22Rv1 (cell line): ENCODE results near the gene CNTFR.

ENCODE experiments used
- ZFX ChIP-seq: fragments of 450-650 bp; IDR thresholded peaks from 2 replicates; pipeline ENCODE4 v1.6.1; 2017; ENCODE audit warnings: antibody characterized with exemption, borderline replicate concordance
- TF ChIP-seq, protein P1 (sequence below): fragments of 450-650 bp; IDR thresholded peaks from 2 replicates; pipeline ENCODE4 v1.5.1; 2017; ENCODE audit warnings: mild to moderate bottlenecking

DNA sequence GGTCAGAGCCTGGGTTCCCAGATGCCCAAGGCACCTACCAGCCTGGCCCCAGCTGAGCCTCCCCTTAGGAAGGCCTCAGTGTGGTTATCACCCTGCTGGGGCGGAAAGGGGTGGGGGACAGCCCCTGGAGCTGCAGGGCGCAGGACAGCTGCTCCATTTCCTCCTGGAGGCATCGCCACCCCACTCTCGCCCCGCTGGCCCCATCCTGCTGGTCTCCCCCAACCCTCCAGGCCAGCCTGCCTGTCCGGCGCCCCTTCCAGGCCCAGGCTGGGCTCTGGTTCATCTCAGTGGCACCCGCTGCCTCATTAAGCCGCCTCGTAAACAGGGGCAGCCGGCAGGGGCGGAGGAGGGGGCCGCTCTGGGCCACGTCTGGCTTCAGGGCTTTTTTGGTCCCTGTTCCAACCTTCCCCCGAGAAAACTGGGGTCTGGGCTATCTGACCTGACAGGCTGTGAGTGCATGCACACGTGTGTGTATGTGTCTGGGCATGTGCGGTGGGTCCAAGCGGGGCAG lies 36.0 kb downstream of the CNTFR start:
- TF ChIP-seq ZFX: no peak
- TF ChIP-seq, protein P1, sequence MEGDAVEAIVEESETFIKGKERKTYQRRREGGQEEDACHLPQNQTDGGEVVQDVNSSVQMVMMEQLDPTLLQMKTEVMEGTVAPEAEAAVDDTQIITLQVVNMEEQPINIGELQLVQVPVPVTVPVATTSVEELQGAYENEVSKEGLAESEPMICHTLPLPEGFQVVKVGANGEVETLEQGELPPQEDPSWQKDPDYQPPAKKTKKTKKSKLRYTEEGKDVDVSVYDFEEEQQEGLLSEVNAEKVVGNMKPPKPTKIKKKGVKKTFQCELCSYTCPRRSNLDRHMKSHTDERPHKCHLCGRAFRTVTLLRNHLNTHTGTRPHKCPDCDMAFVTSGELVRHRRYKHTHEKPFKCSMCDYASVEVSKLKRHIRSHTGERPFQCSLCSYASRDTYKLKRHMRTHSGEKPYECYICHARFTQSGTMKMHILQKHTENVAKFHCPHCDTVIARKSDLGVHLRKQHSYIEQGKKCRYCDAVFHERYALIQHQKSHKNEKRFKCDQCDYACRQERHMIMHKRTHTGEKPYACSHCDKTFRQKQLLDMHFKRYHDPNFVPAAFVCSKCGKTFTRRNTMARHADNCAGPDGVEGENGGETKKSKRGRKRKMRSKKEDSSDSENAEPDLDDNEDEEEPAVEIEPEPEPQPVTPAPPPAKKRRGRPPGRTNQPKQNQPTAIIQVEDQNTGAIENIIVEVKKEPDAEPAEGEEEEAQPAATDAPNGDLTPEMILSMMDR: no peak
